ENCODE results near the gene CHCHD6. TPM values are rescaled to one million over a fixed set of nuclear protein-coding genes. Genes with fewer than 3 reads are reported as not detected.

Gene CHCHD6
- total and polyA plus RNA-seq, 2 of the 4 experiments (the other 2 are of a cell fraction) = 18.8 to 28.9 TPM

DNA sequence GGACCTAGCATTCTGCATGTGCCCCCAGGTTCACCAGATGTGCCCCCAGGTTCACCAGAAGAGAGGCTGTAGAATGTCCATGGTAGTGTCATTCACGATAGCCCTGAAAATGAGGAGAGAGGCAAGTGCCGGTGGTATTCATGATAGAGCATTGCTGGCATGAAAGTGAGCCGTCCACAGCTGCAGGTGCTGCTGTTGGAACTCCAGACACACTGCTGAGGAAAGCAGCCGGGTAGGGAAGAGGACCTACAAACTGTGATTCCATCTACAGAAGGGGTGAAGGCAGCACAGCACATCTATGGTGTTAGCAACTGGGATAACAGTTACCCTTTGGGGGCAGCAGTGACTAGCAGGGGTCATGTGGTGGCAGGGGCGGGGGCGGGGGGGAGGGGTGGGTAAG, 153.9 kb downstream of the CHCHD6 start:
- Histone ChIP-seq H3K79me1 (ENCODE audit: low read depth in 1 of 2, low read length in 2 of 2) (no peaks in the 10 kb centered on the region), H3K27ac (ENCODE audit: insufficient read depth, low read length) (no peak overlapping the region), H2BK5ac (ENCODE audit: low read depth, low read length, poor library complexity, severe bottlenecking) (no peak overlapping the region), H3K27me3 (ENCODE audit: control insufficient read depth, insufficient read depth, low read length) (no peaks in the 10 kb centered on the region), H2AFZ (replicated peaks; ENCODE audit: low read length, poor library complexity) (no peak overlapping the region), H3K14ac (replicated peaks; ENCODE audit: low read depth, low read length) (no peak overlapping the region), H3K18ac (ENCODE audit: low read depth, low read length) (no peak overlapping the region), H2BK20ac (ENCODE audit: low read depth, low read length) (no peak overlapping the region), H3K36me3 (ENCODE audit: control insufficient read depth, insufficient read depth, low read length) (no peaks in the 10 kb centered on the region), H4K20me1 (ENCODE audit: insufficient read depth, low read length) (no peaks in the 10 kb centered on the region), H3K9me3 (ENCODE audit: control insufficient read depth, insufficient read depth, low read length) (no peaks in the 10 kb centered on the region), H3K4me2 (ENCODE audit: low read depth, low read length) (no peak overlapping the region), H2BK15ac (ENCODE audit: low read depth, low read length) (no peak overlapping the region), H4K5ac (ENCODE audit: low read depth, low read length) (no peak overlapping the region), H4K8ac (ENCODE audit: low read depth in 2 of 2, low read length in 2 of 2) (no peak overlapping the region), H3K9ac (ENCODE audit: low read depth, low read length) (no peak overlapping the region), H3K23ac (ENCODE audit: low read depth, low read length) (0 out of 2 replicates have a peak overlapping the region, but pooled peaks have one; percentile 3), H2AK9ac (replicated peaks; ENCODE audit: low read depth, low read length, poor library complexity) (no peak overlapping the region), H3K4me3 (ENCODE audit: insufficient read depth, low read depth, low read length) (no peak overlapping the region), H2BK120ac (ENCODE audit: low read depth, low read length) (no peak overlapping the region), H3K9me1 (ENCODE audit: insufficient read depth, low read length) (0 out of 2 replicates have a peak, but pooled peaks cover 3% of the 10 kb centered on the region), H2AK5ac (ENCODE audit: low read depth, low read length) (no peak overlapping the region), H3K4ac (ENCODE audit: low read depth, low read length) (no peak overlapping the region), H3K56ac (ENCODE audit: extremely low read depth, insufficient read depth, low read length) (no peak overlapping the region), H4K91ac (ENCODE audit: insufficient read depth, low read depth, low read length) (no peak overlapping the region; the same call in 1 of the 2 replicates), H3K4me1 (ENCODE audit: control insufficient read depth, insufficient read depth, low read length) (no peaks in the 10 kb centered on the region)
- in situ Hi-C loops (cut with MboI; ENCODE audit: low sequenced_read_pairs) (no loop called here), intact Hi-C loops (cut with micrococcal nuclease) (no loop called here), dilution Hi-C loops (cut with HindIII; ENCODE audit: low sequenced_read_pairs, unreplicated experiment) (no loop called here)
- CTCF ChIA-PET = no interaction called here
- DNase-seq = no peak
- no peak for ATAC-seq (ENCODE audit: low read depth)
- 100% methylated on average over 1 of the region's 6 CpGs; no CpG with 5 or more reads in 1 of the 2 experiments for WGBS, 2 experiments (ENCODE audit: extremely low coverage in 2 of 2, insufficient read length in 1 of 2)
- TF ChIP-seq POLR2A (IDR thresholded peaks at IDR 0.05; ENCODE audit: low read depth, low read length) = no peak
- TF ChIP-seq, protein P1, sequence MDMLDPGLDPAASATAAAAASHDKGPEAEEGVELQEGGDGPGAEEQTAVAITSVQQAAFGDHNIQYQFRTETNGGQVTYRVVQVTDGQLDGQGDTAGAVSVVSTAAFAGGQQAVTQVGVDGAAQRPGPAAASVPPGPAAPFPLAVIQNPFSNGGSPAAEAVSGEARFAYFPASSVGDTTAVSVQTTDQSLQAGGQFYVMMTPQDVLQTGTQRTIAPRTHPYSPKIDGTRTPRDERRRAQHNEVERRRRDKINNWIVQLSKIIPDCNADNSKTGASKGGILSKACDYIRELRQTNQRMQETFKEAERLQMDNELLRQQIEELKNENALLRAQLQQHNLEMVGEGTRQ (IDR thresholded peaks at IDR 0.05; ENCODE audit: low read depth, low read length) = no peak
- TF ChIP-seq SMC3 (IDR thresholded peaks at IDR 0.05; ENCODE audit: low read depth, low read length) = no peak
- no peak for TF ChIP-seq CHD1 (IDR thresholded peaks at IDR 0.05; ENCODE audit: low read depth, low read length)
- no peak for TF ChIP-seq RCOR1 (IDR thresholded peaks at IDR 0.05; ENCODE audit: insufficient replicate concordance, low read length)
- TF ChIP-seq, protein P2, sequence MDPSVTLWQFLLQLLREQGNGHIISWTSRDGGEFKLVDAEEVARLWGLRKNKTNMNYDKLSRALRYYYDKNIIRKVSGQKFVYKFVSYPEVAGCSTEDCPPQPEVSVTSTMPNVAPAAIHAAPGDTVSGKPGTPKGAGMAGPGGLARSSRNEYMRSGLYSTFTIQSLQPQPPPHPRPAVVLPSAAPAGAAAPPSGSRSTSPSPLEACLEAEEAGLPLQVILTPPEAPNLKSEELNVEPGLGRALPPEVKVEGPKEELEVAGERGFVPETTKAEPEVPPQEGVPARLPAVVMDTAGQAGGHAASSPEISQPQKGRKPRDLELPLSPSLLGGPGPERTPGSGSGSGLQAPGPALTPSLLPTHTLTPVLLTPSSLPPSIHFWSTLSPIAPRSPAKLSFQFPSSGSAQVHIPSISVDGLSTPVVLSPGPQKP (IDR thresholded peaks at IDR 0.05; ENCODE audit: borderline replicate concordance, low read depth, low read length) = no peak
- no peak for TF ChIP-seq MAFK (IDR thresholded peaks at IDR 0.05; ENCODE audit: low read depth, low read length)
- no peak for TF ChIP-seq NFE2L2 (IDR thresholded peaks at IDR 0.05; ENCODE audit: low read depth, low read length)
- no peak for TF ChIP-seq MXI1 (IDR thresholded peaks at IDR 0.05; ENCODE audit: borderline replicate concordance, low read depth, low read length)
- TF ChIP-seq FOS (IDR thresholded peaks at IDR 0.05; ENCODE audit: low read depth, low read length) = no peak
- TF ChIP-seq RAD21 (IDR thresholded peaks at IDR 0.05; ENCODE audit: low read length) = no peak
- TF ChIP-seq RFX5 (IDR thresholded peaks at IDR 0.05; ENCODE audit: low read depth, low read length) = no peak
- POLR2A ChIA-PET (ENCODE audit: unreplicated experiment) = no interaction called here
- BruUV-seq (replicated peaks) = no TSS peak

Data from IMR-90 (cell line).